Testis (tissue), 3 donors: Measurements from ENCODE around the gene CATSPERE. TPM values are rescaled to one million over a fixed set of nuclear protein-coding genes. Genes with fewer than 3 reads are reported as not detected.
"Not testable (repeated sequence)": the region's sequence is repeated elsewhere in the genome, so short reads cannot be mapped to it uniquely, and the experiment has no call there.

Source experiments
- DNase-seq: peaks from one replicate; pipeline ENCODE4 v3.0.0-alpha.2; 2019
- H3K27ac ChIP-seq, 2 donors: fragments of 200-600 bp; sonication (generic); one replicate each; pipeline ENCODE4 v1.5.1; 2019
- H3K27me3 ChIP-seq: fragments of 200-600 bp; sonication (generic); one replicate; pipeline ENCODE4 v1.5.1; 2019
- H3K36me3 ChIP-seq: fragments of 200-600 bp; sonication (generic); one replicate; pipeline ENCODE4 v1.5.1; 2017; ENCODE audit warnings: low read depth; ENCODE audit errors: missing control alignments
- H3K4me1 ChIP-seq: fragments of 200-600 bp; sonication (generic); one replicate; pipeline ENCODE4 v1.5.1; 2019
- H3K4me3 ChIP-seq, 2 donors: fragments of 200-600 bp; sonication (generic); one replicate each; pipeline ENCODE4 v1.5.1; 2017 to 2019
- H3K9me3 ChIP-seq: fragments of 200-600 bp; sonication (generic); one replicate; pipeline ENCODE4 v1.5.1; 2017
- POLR2A ChIP-seq: fragments of 450-650 bp; IDR thresholded peaks from one replicate; pipeline ENCODE4 v1.6.1; 2017; ENCODE audit warnings: antibody characterized with exemption, mild to moderate bottlenecking, moderate library complexity
- WGBS, 2 donors: methylation state at CpG; one replicate each; pipeline ENCODE4 v1.1.5; 2018; 5-methylcytosine and 5-hydroxymethylcytosine counted together
- intact Hi-C: fragments of 100-400 bp; cut with DNase I; formaldehyde crosslinking; loops from one replicate; pipeline ENCODE4 v1.15.1; 2023; ENCODE audit warnings: low total_unique reads
- polyA plus RNA-seq: library from polyadenylated mRNA; stranded (reverse); fragments of 350-450 nt; fragmentation: Illumina TruSeq; extraction: RNeasy Lipid Tissue Mini Kit (QIAGEN cat#74804); gene quantifications from one replicate; pipeline ENCODE4 v1.2.3, GENCODE V29; 2014; ENCODE audit warnings: low read depth, low replicate concordance; ENCODE audit not compliant: insufficient read depth
- total RNA-seq, 2 donors: library from RNA; depleted of rRNA; stranded (reverse); fragments of >200 nt; gene quantifications; one replicate each; pipeline ENCODE4 v1.2.3, GENCODE V29; 2016
- TF ChIP-seq, protein P1 (sequence below), 3 experiments: fragments of 450-650 bp in 2 of 3; fragments of 200-600 bp in 1 of 3; sonication (generic) in 1 of 3; IDR thresholded peaks; one replicate each; pipeline ENCODE4 v1.5.1; 2016 to 2019; ENCODE audit warnings: antibody characterized with exemption in 3 of 3, mild to moderate bottlenecking in 2 of 3, moderate library complexity in 1 of 3

CATSPERE gene
- total and polyA plus RNA-seq, 3 donors from 2014 or later: 10.4 to 46.0 (median 15.7) TPM

DNA sequence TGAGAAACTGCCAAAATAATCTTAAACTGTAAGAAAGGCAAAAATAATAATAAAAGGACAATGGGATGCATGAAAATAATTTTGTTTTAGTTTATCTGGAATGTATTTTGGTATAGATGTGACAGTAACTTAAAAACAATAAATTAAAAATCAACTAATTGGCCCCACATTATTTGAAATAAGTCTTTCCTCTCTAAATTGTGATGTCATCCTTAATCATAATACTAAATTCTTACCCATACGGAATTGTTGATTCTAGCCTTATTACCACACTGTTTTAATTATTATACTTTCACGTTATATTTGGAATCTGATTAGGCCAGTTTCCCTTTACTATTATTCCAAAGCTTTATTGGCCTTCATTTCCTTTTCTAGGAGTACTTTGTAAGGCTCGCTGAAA lies 199.5 kb downstream of the CATSPERE start:
- intact Hi-C loops: no loop called here
- TF ChIP-seq, protein P1, sequence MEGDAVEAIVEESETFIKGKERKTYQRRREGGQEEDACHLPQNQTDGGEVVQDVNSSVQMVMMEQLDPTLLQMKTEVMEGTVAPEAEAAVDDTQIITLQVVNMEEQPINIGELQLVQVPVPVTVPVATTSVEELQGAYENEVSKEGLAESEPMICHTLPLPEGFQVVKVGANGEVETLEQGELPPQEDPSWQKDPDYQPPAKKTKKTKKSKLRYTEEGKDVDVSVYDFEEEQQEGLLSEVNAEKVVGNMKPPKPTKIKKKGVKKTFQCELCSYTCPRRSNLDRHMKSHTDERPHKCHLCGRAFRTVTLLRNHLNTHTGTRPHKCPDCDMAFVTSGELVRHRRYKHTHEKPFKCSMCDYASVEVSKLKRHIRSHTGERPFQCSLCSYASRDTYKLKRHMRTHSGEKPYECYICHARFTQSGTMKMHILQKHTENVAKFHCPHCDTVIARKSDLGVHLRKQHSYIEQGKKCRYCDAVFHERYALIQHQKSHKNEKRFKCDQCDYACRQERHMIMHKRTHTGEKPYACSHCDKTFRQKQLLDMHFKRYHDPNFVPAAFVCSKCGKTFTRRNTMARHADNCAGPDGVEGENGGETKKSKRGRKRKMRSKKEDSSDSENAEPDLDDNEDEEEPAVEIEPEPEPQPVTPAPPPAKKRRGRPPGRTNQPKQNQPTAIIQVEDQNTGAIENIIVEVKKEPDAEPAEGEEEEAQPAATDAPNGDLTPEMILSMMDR (IDR thresholded peaks at IDR 0.05): no peak
- TF ChIP-seq POLR2A: no peak
- H3K4me3 ChIP-seq: no peak overlapping the region
- peaks cover 10% of the 10 kb centered on the region for H3K4me1 ChIP-seq
- no peak overlapping the region for H3K27ac ChIP-seq
- no peak for DNase-seq
- no peaks in the 10 kb centered on the region for H3K27me3 ChIP-seq
- H3K9me3 ChIP-seq: no peaks in the 10 kb centered on the region
- no peaks in the 10 kb centered on the region for H3K36me3 ChIP-seq
- WGBS, 2 donors: 91 to 95% methylated on average over 3 of the region's 3 CpGs

- intact Hi-C loops, H3K4me1 ChIP-seq, H3K27ac ChIP-seq, H3K36me3 ChIP-seq, H3K9me3 ChIP-seq, DNase-seq, H3K4me3 ChIP-seq, H3K27me3 ChIP-seq: not testable (repeated sequence)
- WGBS, 2 donors: 95 to 98% methylated on average over 2 to 4 of the region's 4 CpGs
These were observed 200.7 kb downstream of the CATSPERE start for GRCh38 chr1:244661569-244662312.

- Histone ChIP-seq H3K9me3 (no peaks in the 10 kb centered on the region), H3K4me1 (no peaks in the 10 kb centered on the region), H3K27me3 (no peaks in the 10 kb centered on the region), H3K27ac (no peak overlapping the region), H3K36me3 (no peaks in the 10 kb centered on the region), H3K4me3 (no peak overlapping the region)
- no peak for TF ChIP-seq POLR2A
- TF ChIP-seq, protein P1 (IDR thresholded peaks at IDR 0.05): no peak
- intact Hi-C loops: no loop called here
- no peak for DNase-seq
- WGBS, 2 donors: 80 to 83% methylated on average over 2 of the region's 2 CpGs
These were observed 201.5 kb downstream of the CATSPERE start for GRCh38 chr1:244662599-244662998.

- WGBS, 2 donors: 66 to 73% methylated on average over 3 of the region's 3 CpGs
- intact Hi-C loops: no loop called here
These were observed 203.3 kb downstream of the CATSPERE start for GRCh38 chr1:244664353-244664752.

DNA sequence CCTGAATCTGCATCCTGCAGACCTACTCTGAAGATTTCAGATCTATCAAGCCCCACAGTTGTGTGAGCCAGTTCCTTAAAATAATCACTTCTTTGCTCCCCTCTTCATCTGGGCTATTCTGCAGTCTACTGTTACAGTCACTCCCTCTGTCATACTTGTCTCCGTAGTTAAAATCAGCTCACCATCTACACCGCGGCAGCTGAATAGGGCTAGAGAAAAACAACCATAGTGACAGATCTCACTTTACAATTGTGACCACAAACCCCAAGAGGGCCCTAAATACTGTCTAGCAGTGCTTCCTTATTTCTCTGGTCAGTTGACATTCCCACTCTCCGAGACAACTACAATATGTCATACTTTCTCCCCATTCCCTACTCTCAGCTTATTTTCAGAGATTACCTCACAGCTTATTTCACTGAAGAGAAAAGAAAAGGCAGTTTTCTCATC lies 204.7 kb downstream of the CATSPERE start:
- no peak overlapping the region for H3K27ac ChIP-seq
- DNase-seq: no peak
- H3K36me3 ChIP-seq: no peaks in the 10 kb centered on the region
- H3K4me3 ChIP-seq: no peak overlapping the region
- no peaks in the 10 kb centered on the region for H3K9me3 ChIP-seq
- no peaks in the 10 kb centered on the region for H3K4me1 ChIP-seq
- intact Hi-C loops: no loop called here
- no peak for TF ChIP-seq POLR2A
- TF ChIP-seq, protein P1 (IDR thresholded peaks at IDR 0.05): no peak
- no peaks in the 10 kb centered on the region for H3K27me3 ChIP-seq
- 74 to 76% methylated on average over 4 of the region's 4 CpGs for WGBS, 2 donors

More at GRCh38 chr1:244664353-244664752, 203.3 kb downstream of the CATSPERE start:
- no peak for TF ChIP-seq POLR2A
- TF ChIP-seq, protein P1 (IDR thresholded peaks at IDR 0.05): no peak
- Histone ChIP-seq H3K9me3 (no peaks in the 10 kb centered on the region), H3K4me3 (no peak overlapping the region), H3K27ac (no peak overlapping the region), H3K4me1 (no peaks in the 10 kb centered on the region), H3K36me3 (no peaks in the 10 kb centered on the region), H3K27me3 (no peaks in the 10 kb centered on the region)
- DNase-seq: no peak

DNA sequence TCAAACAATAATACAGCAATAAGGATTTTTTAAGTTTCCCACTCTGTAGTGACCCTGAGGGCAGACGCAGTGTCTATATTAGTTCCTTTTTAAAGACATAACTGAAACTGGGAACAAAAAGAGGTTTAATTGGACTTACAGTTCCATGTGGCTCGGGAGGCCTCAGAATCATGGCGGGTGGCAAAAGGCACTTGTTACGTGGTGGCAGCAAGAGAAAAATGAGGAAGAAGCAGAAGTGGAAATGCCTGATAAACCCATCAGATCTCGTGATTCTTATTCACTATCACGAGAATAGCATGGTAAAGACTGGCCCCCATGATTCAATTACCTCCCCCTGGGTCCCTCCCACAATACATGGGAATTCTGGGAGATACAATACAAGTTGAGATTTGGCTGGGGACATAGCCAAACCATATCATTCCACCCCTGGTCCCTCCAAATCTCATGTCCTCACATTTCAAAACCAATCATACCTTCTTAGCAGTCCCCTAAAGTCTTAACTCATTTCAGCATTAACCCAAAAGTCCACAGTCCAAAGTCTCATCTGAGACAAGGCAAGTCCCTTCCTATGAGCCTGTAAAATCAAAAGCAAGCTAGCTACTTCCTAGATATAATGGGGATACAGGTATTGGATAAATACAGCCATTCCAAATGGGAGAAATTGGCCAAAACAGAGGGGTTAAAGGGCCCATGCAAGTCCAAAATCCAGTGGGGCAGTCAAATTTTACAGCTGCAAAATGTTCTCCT lies 205.8 kb downstream of the CATSPERE start:
- intact Hi-C loops, H3K36me3 ChIP-seq, DNase-seq, H3K4me3 ChIP-seq, H3K27ac ChIP-seq, H3K4me1 ChIP-seq, H3K27me3 ChIP-seq, H3K9me3 ChIP-seq: not testable (repeated sequence)
- WGBS, 2 donors: 87% methylated on average over 6 of the region's 6 CpGs
